ENCODE data around the gene SLC35B3. TPM values are rescaled to one million over a fixed set of nuclear protein-coding genes. Genes with fewer than 3 reads are reported as not detected.

SLC35B3 gene
- total and polyA plus RNA-seq, 10 donors = 11.6 to 20.6 (median 16.7) TPM

GRCh38 chr6:8375916-8376315 is 59.4 kb downstream of the SLC35B3 start:
- WGBS, 5 donors = 79 to 95% (median 90%) methylated on average over 4 of the region's 4 CpGs
- Histone ChIP-seq H3K4me1 (no peaks in the 10 kb centered on the region), H3K27ac (no peak overlapping the region), H3K9me3 (no peaks in the 10 kb centered on the region), H3K4me3 (no peak overlapping the region), H3K27me3 (replicated peaks in 1 of 7) (peaks cover 0 to 6% (median 0%) of the 10 kb centered on the region in 7 donors), H3K36me3 (no peaks in the 10 kb centered on the region)
- TF ChIP-seq CTCF (IDR thresholded peaks at IDR 0.05 in 8 of 11, conservative IDR thresholded peaks at IDR 0.05 in 3 of 11) (no peak), POLR2A (IDR thresholded peaks at IDR 0.05) (no peak)
- no peak for DNase-seq
- intact Hi-C loops (cut with DNase I; ENCODE audit: low total_unique reads) = no loop called here
